ENCODE data around the gene ELMO2.

Gene ELMO2

GRCh38 chr20:46354920-46355654 lies 51.3 kb downstream of the ELMO2 start:
- TF ChIP-seq YY1 (IDR thresholded peaks at IDR 0.05; ENCODE audit: insufficient read depth, insufficient read length) (no peak), SUZ12 (IDR thresholded peaks at IDR 0.05; ENCODE audit: extremely low read depth, insufficient read depth, insufficient read length) (no peak), ZNF274 (IDR thresholded peaks at IDR 0.05; ENCODE audit: low read depth, low read length) (no peak)
- Histone ChIP-seq H3K4me1 (ENCODE audit: insufficient read depth, insufficient read length) (peaks cover 25% of the 10 kb centered on the region), H3K9me3 (ENCODE audit: insufficient read depth, low read length) (no peaks in the 10 kb centered on the region), H3K27me3 (ENCODE audit: insufficient read depth, insufficient read length) (no peaks in the 10 kb centered on the region), H3K9ac (ENCODE audit: insufficient read length, low read depth) (no peak overlapping the region), H3K36me3 (ENCODE audit: insufficient read depth, insufficient read length, low read length) (peaks cover 78% of the 10 kb centered on the region), H3K4me3 (ENCODE audit: insufficient read length, low read depth) (no peak overlapping the region)
- no peak for DNase-seq (ENCODE audit: low read depth, low spot score)

GRCh38 chr20:46354207-46354555 lies 52.2 kb downstream of the ELMO2 start:
- H3K9ac ChIP-seq (ENCODE audit: insufficient read length, low read depth): no peak overlapping the region

GRCh38 chr20:46353500-46354206 lies 52.8 kb downstream of the ELMO2 start:
- TF ChIP-seq YY1 (IDR thresholded peaks at IDR 0.05; ENCODE audit: insufficient read depth, insufficient read length) (no peak), ZNF274 (IDR thresholded peaks at IDR 0.05; ENCODE audit: low read depth, low read length) (no peak), SUZ12 (IDR thresholded peaks at IDR 0.05; ENCODE audit: extremely low read depth, insufficient read depth, insufficient read length) (no peak)
- no peak for DNase-seq (ENCODE audit: low read depth, low spot score)
- Histone ChIP-seq H3K9ac (ENCODE audit: insufficient read length, low read depth) (no peak overlapping the region), H3K27me3 (ENCODE audit: insufficient read depth, insufficient read length) (no peaks in the 10 kb centered on the region), H3K36me3 (ENCODE audit: insufficient read depth, insufficient read length, low read length) (peaks cover 71% of the 10 kb centered on the region), H3K4me3 (ENCODE audit: insufficient read length, low read depth) (no peak overlapping the region), H3K4me1 (ENCODE audit: insufficient read depth, insufficient read length) (peaks cover 35% of the 10 kb centered on the region), H3K9me3 (ENCODE audit: insufficient read depth, low read length) (no peaks in the 10 kb centered on the region)

More at GRCh38 chr20:46354207-46354555, 52.2 kb downstream of the ELMO2 start:
- no peak for DNase-seq (ENCODE audit: low read depth, low spot score)
- Histone ChIP-seq H3K36me3 (ENCODE audit: insufficient read depth, insufficient read length, low read length) (peaks cover 73% of the 10 kb centered on the region), H3K9me3 (ENCODE audit: insufficient read depth, low read length) (no peaks in the 10 kb centered on the region), H3K27me3 (ENCODE audit: insufficient read depth, insufficient read length) (no peaks in the 10 kb centered on the region), H3K4me3 (ENCODE audit: insufficient read length, low read depth) (no peak overlapping the region), H3K4me1 (ENCODE audit: insufficient read depth, insufficient read length) (peaks cover 30% of the 10 kb centered on the region)
- TF ChIP-seq SUZ12 (IDR thresholded peaks at IDR 0.05; ENCODE audit: extremely low read depth, insufficient read depth, insufficient read length) (no peak), ZNF274 (IDR thresholded peaks at IDR 0.05; ENCODE audit: low read depth, low read length) (no peak), YY1 (IDR thresholded peaks at IDR 0.05; ENCODE audit: insufficient read depth, insufficient read length) (no peak)

- Histone ChIP-seq H3K4me3 (ENCODE audit: insufficient read length, low read depth) (no peak overlapping the region), H3K9me3 (ENCODE audit: insufficient read depth, low read length) (no peaks in the 10 kb centered on the region), H3K9ac (ENCODE audit: insufficient read length, low read depth) (no peak overlapping the region), H3K4me1 (ENCODE audit: insufficient read depth, insufficient read length) (peaks cover 47% of the 10 kb centered on the region), H3K27me3 (ENCODE audit: insufficient read depth, insufficient read length) (no peaks in the 10 kb centered on the region), H3K36me3 (ENCODE audit: insufficient read depth, insufficient read length, low read length) (peaks cover 59% of the 10 kb centered on the region)
- no peak for DNase-seq (ENCODE audit: low read depth, low spot score)
- TF ChIP-seq ZNF274 (IDR thresholded peaks at IDR 0.05; ENCODE audit: low read depth, low read length) (no peak), YY1 (IDR thresholded peaks at IDR 0.05; ENCODE audit: insufficient read depth, insufficient read length) (no peak), SUZ12 (IDR thresholded peaks at IDR 0.05; ENCODE audit: extremely low read depth, insufficient read depth, insufficient read length) (no peak)
Observed at GRCh38 chr20:46352370-46352938, 54.0 kb downstream of the ELMO2 start.

GRCh38 chr20:46351357-46352058 lies 54.9 kb downstream of the ELMO2 start:
- no peak overlapping the region for H3K4me3 ChIP-seq (ENCODE audit: insufficient read length, low read depth)
- DNase-seq (ENCODE audit: low read depth, low spot score): no peak
- H3K36me3 ChIP-seq (ENCODE audit: insufficient read depth, insufficient read length, low read length): peaks cover 55% of the 10 kb centered on the region
- H3K9ac ChIP-seq (ENCODE audit: insufficient read length, low read depth): peak overlapping the region; percentile 62
- H3K9me3 ChIP-seq (ENCODE audit: insufficient read depth, low read length): no peaks in the 10 kb centered on the region
- H3K4me1 ChIP-seq (ENCODE audit: insufficient read depth, insufficient read length): peaks cover 48% of the 10 kb centered on the region
- no peak for TF ChIP-seq ZNF274 (IDR thresholded peaks at IDR 0.05; ENCODE audit: low read depth, low read length)
- TF ChIP-seq YY1 (IDR thresholded peaks at IDR 0.05; ENCODE audit: insufficient read depth, insufficient read length): no peak
- no peak for TF ChIP-seq SUZ12 (IDR thresholded peaks at IDR 0.05; ENCODE audit: extremely low read depth, insufficient read depth, insufficient read length)
- no peaks in the 10 kb centered on the region for H3K27me3 ChIP-seq (ENCODE audit: insufficient read depth, insufficient read length)

- Histone ChIP-seq H3K27me3 (ENCODE audit: insufficient read depth, insufficient read length) (no peaks in the 10 kb centered on the region), H3K9ac (ENCODE audit: insufficient read length, low read depth) (peak overlapping the region; percentile 62), H3K36me3 (ENCODE audit: insufficient read depth, insufficient read length, low read length) (peaks cover 49% of the 10 kb centered on the region), H3K4me1 (ENCODE audit: insufficient read depth, insufficient read length) (peaks cover 48% of the 10 kb centered on the region), H3K4me3 (ENCODE audit: insufficient read length, low read depth) (no peak overlapping the region), H3K9me3 (ENCODE audit: insufficient read depth, low read length) (no peaks in the 10 kb centered on the region)
- no peak for DNase-seq (ENCODE audit: low read depth, low spot score)
- no peak for TF ChIP-seq YY1 (IDR thresholded peaks at IDR 0.05; ENCODE audit: insufficient read depth, insufficient read length)
- TF ChIP-seq SUZ12 (IDR thresholded peaks at IDR 0.05; ENCODE audit: extremely low read depth, insufficient read depth, insufficient read length): no peak
- TF ChIP-seq ZNF274 (IDR thresholded peaks at IDR 0.05; ENCODE audit: low read depth, low read length): no peak
Observed at GRCh38 chr20:46350986-46351267, 55.5 kb downstream of the ELMO2 start.
